Measurements from ENCODE around the gene ZAR1. TPM values are rescaled to one million over a fixed set of nuclear protein-coding genes. Genes with fewer than 3 reads are reported as not detected.

Gene ZAR1
- total RNA-seq, 6 experiments from 2014 or later: not detected

DNA sequence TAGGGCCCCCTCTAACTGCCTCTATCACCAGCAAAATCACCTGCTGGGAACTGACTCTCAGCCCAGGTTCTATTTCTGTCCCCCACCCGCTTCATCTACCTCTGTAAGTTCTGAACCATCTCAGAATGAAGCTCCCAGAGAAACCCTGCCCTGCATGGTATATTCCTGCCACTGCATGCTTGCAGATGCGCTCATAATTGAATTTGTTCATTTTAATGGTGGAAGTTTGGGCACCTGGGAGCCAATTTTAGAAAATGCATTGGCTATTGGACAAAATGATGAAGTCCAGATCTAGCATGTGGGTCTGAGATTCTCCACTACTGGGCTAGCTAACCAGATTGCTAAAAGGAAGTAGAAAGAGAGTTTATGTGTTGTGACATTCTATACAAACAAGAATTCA lies 35.5 kb upstream of the ZAR1 start:
- no peak for DNase-seq
- TF ChIP-seq, protein P1, sequence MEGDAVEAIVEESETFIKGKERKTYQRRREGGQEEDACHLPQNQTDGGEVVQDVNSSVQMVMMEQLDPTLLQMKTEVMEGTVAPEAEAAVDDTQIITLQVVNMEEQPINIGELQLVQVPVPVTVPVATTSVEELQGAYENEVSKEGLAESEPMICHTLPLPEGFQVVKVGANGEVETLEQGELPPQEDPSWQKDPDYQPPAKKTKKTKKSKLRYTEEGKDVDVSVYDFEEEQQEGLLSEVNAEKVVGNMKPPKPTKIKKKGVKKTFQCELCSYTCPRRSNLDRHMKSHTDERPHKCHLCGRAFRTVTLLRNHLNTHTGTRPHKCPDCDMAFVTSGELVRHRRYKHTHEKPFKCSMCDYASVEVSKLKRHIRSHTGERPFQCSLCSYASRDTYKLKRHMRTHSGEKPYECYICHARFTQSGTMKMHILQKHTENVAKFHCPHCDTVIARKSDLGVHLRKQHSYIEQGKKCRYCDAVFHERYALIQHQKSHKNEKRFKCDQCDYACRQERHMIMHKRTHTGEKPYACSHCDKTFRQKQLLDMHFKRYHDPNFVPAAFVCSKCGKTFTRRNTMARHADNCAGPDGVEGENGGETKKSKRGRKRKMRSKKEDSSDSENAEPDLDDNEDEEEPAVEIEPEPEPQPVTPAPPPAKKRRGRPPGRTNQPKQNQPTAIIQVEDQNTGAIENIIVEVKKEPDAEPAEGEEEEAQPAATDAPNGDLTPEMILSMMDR (IDR thresholded peaks at IDR 0.05): no peak
- Mint-ChIP-seq H3K4me3 (no peak overlapping the region), H3K27me3 (ENCODE audit: insufficient read depth) (peaks cover 8% of the 10 kb centered on the region), H3K9me3 (no peaks in the 10 kb centered on the region), H3K4me1 (ENCODE audit: low read depth) (no peaks in the 10 kb centered on the region), H3K36me3 (ENCODE audit: low read depth) (no peaks in the 10 kb centered on the region), H3K27ac (no peak overlapping the region)

DNA sequence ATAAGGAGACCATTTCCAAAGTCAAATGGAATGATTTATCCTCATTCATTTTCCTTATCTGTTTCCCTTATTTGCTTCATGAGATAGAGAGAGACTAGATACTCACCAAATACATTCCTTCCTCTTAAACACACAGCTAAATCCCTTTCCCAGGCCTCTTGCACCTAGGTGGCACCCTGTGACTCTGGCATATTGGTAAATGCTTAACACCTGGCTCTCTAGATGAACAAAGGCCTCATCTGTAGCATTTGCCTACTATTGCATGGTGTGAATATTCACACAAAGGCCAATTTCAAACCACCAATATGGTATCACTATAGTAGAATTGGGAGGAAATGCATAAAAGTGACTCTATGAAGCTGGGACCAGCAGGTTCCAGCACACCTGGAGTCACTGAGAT lies 29.1 kb upstream of the ZAR1 start:
- Mint-ChIP-seq H3K27me3 (ENCODE audit: insufficient read depth) (peaks cover 26% of the 10 kb centered on the region), H3K36me3 (ENCODE audit: low read depth) (no peaks in the 10 kb centered on the region; the same call in 1 of the 2 replicates), H3K27ac (no peak overlapping the region), H3K4me1 (ENCODE audit: low read depth) (no peaks in the 10 kb centered on the region), H3K4me3 (no peak overlapping the region), H3K9me3 (no peaks in the 10 kb centered on the region)
- TF ChIP-seq, protein P1 (IDR thresholded peaks at IDR 0.05): no peak
- DNase-seq: no peak

DNA sequence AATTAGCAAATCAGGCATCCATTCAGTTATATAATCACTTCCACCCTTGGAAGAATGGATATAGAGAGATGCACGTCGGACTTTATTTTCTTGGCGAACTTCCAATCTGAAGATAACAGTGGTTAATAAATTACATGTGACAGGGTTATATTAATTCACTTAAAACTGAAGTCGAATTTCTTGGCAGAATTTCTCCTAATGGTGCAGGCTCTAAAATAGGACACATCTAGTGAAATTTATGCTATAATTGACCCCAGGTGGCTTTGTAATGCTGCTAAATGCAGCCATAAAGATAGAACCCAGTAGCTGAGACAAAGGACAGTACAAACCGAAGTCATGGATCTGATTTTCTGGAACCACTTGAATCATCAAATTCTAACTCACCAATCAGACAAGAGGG lies 27.7 kb upstream of the ZAR1 start:
- no peak overlapping the region for H3K27ac Mint-ChIP-seq
- no peaks in the 10 kb centered on the region for H3K9me3 Mint-ChIP-seq
- no peak overlapping the region for H3K4me3 Mint-ChIP-seq
- 0 out of 2 replicates have a peak, but pooled peaks cover under 1% of the 10 kb centered on the region for H3K4me1 Mint-ChIP-seq (ENCODE audit: low read depth)
- no peaks in the 10 kb centered on the region; the same call in 1 of the 2 replicates for H3K36me3 Mint-ChIP-seq (ENCODE audit: low read depth)
- TF ChIP-seq, protein P1 (IDR thresholded peaks at IDR 0.05): no peak
- DNase-seq: no peak
- peaks cover 26% of the 10 kb centered on the region for H3K27me3 Mint-ChIP-seq (ENCODE audit: insufficient read depth)

- peaks cover 17% of the 10 kb centered on the region for H3K4me1 Mint-ChIP-seq (ENCODE audit: low read depth)
- no peak for DNase-seq
- H3K27me3 Mint-ChIP-seq (ENCODE audit: insufficient read depth): peaks cover 8% of the 10 kb centered on the region
- no peak overlapping the region for H3K27ac Mint-ChIP-seq
- TF ChIP-seq, protein P1 (IDR thresholded peaks at IDR 0.05): no peak
- no peaks in the 10 kb centered on the region for H3K9me3 Mint-ChIP-seq
- no peaks in the 10 kb centered on the region; the same call in 1 of the 2 replicates for H3K36me3 Mint-ChIP-seq (ENCODE audit: low read depth)
- no peak overlapping the region; the same call in 1 of the 2 replicates for H3K4me3 Mint-ChIP-seq
Observed at GRCh38 chr4:48467442-48467841, 22.6 kb upstream of the ZAR1 start.

DNA sequence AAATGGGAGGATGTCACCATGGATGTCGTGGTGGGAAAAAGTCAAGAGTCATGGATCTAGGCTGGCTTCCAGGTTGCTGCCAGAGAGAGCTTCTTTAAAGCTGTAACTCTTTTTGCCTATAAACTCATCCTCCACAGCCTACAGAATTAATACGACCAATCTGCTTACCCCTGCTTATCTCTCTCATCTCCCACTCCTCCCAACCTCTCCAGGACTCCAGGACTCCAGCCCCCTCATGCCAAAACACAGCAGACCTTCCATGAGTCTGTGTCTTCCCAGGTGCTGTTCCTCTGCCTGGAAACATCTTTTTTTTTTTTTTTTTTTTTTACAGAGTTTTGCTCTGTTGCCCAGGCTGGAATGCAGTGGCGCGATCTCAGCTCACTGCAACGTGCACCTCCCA lies 22.2 kb upstream of the ZAR1 start:
- peaks cover 17% of the 10 kb centered on the region for H3K4me1 Mint-ChIP-seq (ENCODE audit: low read depth)
- no peaks in the 10 kb centered on the region; the same call in 1 of the 2 replicates for H3K36me3 Mint-ChIP-seq (ENCODE audit: low read depth)
- no peak for DNase-seq
- no peaks in the 10 kb centered on the region for H3K9me3 Mint-ChIP-seq
- H3K4me3 Mint-ChIP-seq: no peak overlapping the region; the same call in 1 of the 2 replicates
- peaks cover 8% of the 10 kb centered on the region for H3K27me3 Mint-ChIP-seq (ENCODE audit: insufficient read depth)
- TF ChIP-seq, protein P1 (IDR thresholded peaks at IDR 0.05): no peak
- no peak overlapping the region for H3K27ac Mint-ChIP-seq

- peaks cover 17% of the 10 kb centered on the region for H3K4me1 Mint-ChIP-seq (ENCODE audit: low read depth)
- no peaks in the 10 kb centered on the region for H3K36me3 Mint-ChIP-seq (ENCODE audit: low read depth)
- DNase-seq: no peak
- H3K4me3 Mint-ChIP-seq: no peak overlapping the region
- H3K27me3 Mint-ChIP-seq (ENCODE audit: insufficient read depth): peaks cover 4% of the 10 kb centered on the region; the same call in 1 of the 2 replicates
- H3K9me3 Mint-ChIP-seq: no peaks in the 10 kb centered on the region
- TF ChIP-seq, protein P1 (IDR thresholded peaks at IDR 0.05): no peak
- no peak overlapping the region for H3K27ac Mint-ChIP-seq
Observed at GRCh38 chr4:48470137-48470536, 19.9 kb upstream of the ZAR1 start.
